ENCODE results near the gene TEX35. TPM values are rescaled to one million over a fixed set of nuclear protein-coding genes. Genes with fewer than 3 reads are reported as not detected.
A peak's percentile ranks its signal among the peaks of the same experiment; 100 is the strongest.

TEX35 gene
- polyA plus RNA-seq, 3 donors = not detected

DNA sequence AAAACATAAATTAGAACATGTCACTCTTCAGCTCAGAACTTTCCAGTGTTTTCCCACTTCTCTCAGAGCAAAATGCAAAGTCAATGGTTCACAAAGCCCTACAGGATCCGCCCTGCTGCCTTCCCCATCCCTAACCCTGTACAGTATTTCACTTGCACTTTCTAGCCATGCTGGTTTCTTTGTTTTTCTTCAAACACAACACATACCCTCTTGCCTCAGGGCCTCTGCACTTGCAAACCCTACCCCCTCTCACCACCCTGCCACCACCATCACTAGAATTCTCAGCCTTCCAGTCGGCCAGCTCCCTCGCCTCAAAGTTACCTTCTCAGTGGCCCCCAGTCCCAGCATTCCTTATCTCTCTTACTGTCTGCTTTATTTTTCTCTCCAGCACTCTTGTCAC lies 17.6 kb downstream of the TEX35 start:
- no peaks in the 10 kb centered on the region for H3K27me3 ChIP-seq (ENCODE audit: control insufficient read depth in 2 of 2, insufficient read depth in 2 of 2, low read length in 2 of 2)
- peaks cover 0 to 1% (median 0%) of the 10 kb centered on the region in 3 donors for H3K27me3 Mint-ChIP-seq (ENCODE audit: low read depth in 3 of 3)
- no peaks in the 10 kb centered on the region for H4K20me1 ChIP-seq (ENCODE audit: insufficient read depth, low read length)
- H3K4me1 Mint-ChIP-seq = peaks cover 8% of the 10 kb centered on the region
- DNase-seq = no peak
- TF ChIP-seq, protein P1, sequence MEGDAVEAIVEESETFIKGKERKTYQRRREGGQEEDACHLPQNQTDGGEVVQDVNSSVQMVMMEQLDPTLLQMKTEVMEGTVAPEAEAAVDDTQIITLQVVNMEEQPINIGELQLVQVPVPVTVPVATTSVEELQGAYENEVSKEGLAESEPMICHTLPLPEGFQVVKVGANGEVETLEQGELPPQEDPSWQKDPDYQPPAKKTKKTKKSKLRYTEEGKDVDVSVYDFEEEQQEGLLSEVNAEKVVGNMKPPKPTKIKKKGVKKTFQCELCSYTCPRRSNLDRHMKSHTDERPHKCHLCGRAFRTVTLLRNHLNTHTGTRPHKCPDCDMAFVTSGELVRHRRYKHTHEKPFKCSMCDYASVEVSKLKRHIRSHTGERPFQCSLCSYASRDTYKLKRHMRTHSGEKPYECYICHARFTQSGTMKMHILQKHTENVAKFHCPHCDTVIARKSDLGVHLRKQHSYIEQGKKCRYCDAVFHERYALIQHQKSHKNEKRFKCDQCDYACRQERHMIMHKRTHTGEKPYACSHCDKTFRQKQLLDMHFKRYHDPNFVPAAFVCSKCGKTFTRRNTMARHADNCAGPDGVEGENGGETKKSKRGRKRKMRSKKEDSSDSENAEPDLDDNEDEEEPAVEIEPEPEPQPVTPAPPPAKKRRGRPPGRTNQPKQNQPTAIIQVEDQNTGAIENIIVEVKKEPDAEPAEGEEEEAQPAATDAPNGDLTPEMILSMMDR (IDR thresholded peaks at IDR 0.05) = no peak
- no peak overlapping the region for H3K4me3 ChIP-seq (replicated peaks in 1 of 3; ENCODE audit: low read depth in 2 of 3, low read length in 3 of 3)
- no peaks in the 10 kb centered on the region for H3K9me3 ChIP-seq (replicated peaks in 1 of 2; ENCODE audit: control insufficient read depth in 1 of 2, insufficient read depth in 1 of 2, low read length in 2 of 2)
- no peak overlapping the region for H3K4me2 ChIP-seq (replicated peaks; ENCODE audit: extremely low read depth, low read length, poor library complexity, severe bottlenecking)
- no peak overlapping the region for H3K27ac Mint-ChIP-seq
- no peak overlapping the region for H3K4me3 Mint-ChIP-seq
- H3K9ac ChIP-seq (ENCODE audit: insufficient read depth, low read length, poor library complexity, severe bottlenecking) = no peak overlapping the region
- no peak overlapping the region for H3K27ac ChIP-seq (ENCODE audit: low read depth in 1 of 2, low read length in 2 of 2)
- peaks cover 0 to 2% (median 0%) of the 10 kb centered on the region in 7 donors for H3K9me3 Mint-ChIP-seq
- H3K4me1 ChIP-seq (ENCODE audit: control insufficient read depth in 1 of 2, insufficient read depth in 2 of 2, low read length in 2 of 2) = peaks cover 0 to 3% of the 10 kb centered on the region in 2 donors
- intact Hi-C loops (cut with micrococcal nuclease) = loop anchor here in 1 of 2 donors (5.0 to 10.0 kb wide), 2 partner anchors 472 to 844 kb away; no protein-coding TSS in a partner anchor
- no peak overlapping the region for H2AFZ ChIP-seq (ENCODE audit: insufficient read depth, low read depth, low read length, poor library complexity, severe bottlenecking)
- H3K36me3 Mint-ChIP-seq = no peaks in the 10 kb centered on the region
- H3K79me2 ChIP-seq (ENCODE audit: insufficient read depth, low read length) = no peaks in the 10 kb centered on the region
- WGBS (ENCODE audit: insufficient coverage) = 100% methylated on average over 1 of the region's 3 CpGs
- H3K36me3 ChIP-seq (replicated peaks in 1 of 2; ENCODE audit: control insufficient read depth in 1 of 2, insufficient read depth in 2 of 2, low read length in 2 of 2) = no peaks in the 10 kb centered on the region

DNA sequence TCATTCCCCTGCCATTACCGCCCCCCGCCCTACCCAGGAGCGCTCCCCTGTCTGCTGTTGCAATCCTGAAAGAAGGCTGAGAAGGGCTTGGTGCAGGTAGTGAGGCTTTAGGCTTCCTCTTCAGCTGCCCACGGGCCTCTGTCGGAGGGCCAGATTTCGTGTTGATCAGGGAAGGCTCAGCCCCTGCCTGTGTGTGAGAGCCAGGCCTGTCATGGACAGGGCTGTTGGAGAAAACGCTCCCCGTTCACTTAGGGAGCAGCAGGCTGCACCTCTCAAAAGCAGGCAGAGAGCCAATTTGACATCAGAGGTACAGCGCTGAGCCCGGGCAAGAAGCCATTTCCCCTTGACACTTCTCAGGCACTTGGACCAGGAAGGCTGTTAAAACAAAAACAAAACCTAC lies 19.0 kb downstream of the TEX35 start:
- DNase-seq = no peak
- WGBS (ENCODE audit: insufficient coverage) = 51% methylated on average over 10 of the region's 10 CpGs
- H3K4me3 Mint-ChIP-seq = peak overlapping the region in 1 of 2 donors; percentile 31
- H3K4me1 Mint-ChIP-seq = peaks cover 8% of the 10 kb centered on the region
- no peaks in the 10 kb centered on the region for H4K20me1 ChIP-seq (ENCODE audit: insufficient read depth, low read length)
- no peak overlapping the region for H3K4me3 ChIP-seq (replicated peaks in 1 of 3; ENCODE audit: low read depth in 2 of 3, low read length in 3 of 3)
- peak overlapping the region; percentile 0 for H3K9ac ChIP-seq (ENCODE audit: insufficient read depth, low read length, poor library complexity, severe bottlenecking)
- peaks cover 0 to 3% of the 10 kb centered on the region in 2 donors for H3K4me1 ChIP-seq (ENCODE audit: control insufficient read depth in 1 of 2, insufficient read depth in 2 of 2, low read length in 2 of 2)
- peaks cover 0 to 1% (median 0%) of the 10 kb centered on the region in 3 donors for H3K27me3 Mint-ChIP-seq (ENCODE audit: low read depth in 3 of 3)
- intact Hi-C loops (cut with micrococcal nuclease) = loop anchor here in 1 of 2 donors (5.0 to 10.0 kb wide), 2 partner anchors 470 to 843 kb away; no protein-coding TSS in a partner anchor
- no peaks in the 10 kb centered on the region for H3K36me3 ChIP-seq (replicated peaks in 1 of 2; ENCODE audit: control insufficient read depth in 1 of 2, insufficient read depth in 2 of 2, low read length in 2 of 2)
- H3K9me3 Mint-ChIP-seq = peaks cover 0 to 2% (median 0%) of the 10 kb centered on the region in 7 donors
- H3K27ac ChIP-seq (ENCODE audit: low read depth in 1 of 2, low read length in 2 of 2) = no peak overlapping the region
- H3K36me3 Mint-ChIP-seq = no peaks in the 10 kb centered on the region
- H3K27ac Mint-ChIP-seq = peak overlapping the region in 1 of 7 donors; percentile 31
- peak overlapping the region; percentile 61 for H2AFZ ChIP-seq (ENCODE audit: insufficient read depth, low read depth, low read length, poor library complexity, severe bottlenecking)
- H3K9me3 ChIP-seq (replicated peaks in 1 of 2; ENCODE audit: control insufficient read depth in 1 of 2, insufficient read depth in 1 of 2, low read length in 2 of 2) = no peaks in the 10 kb centered on the region
- peak overlapping the region; percentile 6 for H3K4me2 ChIP-seq (replicated peaks; ENCODE audit: extremely low read depth, low read length, poor library complexity, severe bottlenecking)
- TF ChIP-seq, protein P1 (IDR thresholded peaks at IDR 0.05) = no peak
- H3K79me2 ChIP-seq (ENCODE audit: insufficient read depth, low read length) = no peaks in the 10 kb centered on the region
- no peaks in the 10 kb centered on the region for H3K27me3 ChIP-seq (ENCODE audit: control insufficient read depth in 2 of 2, insufficient read depth in 2 of 2, low read length in 2 of 2)

Measured in CD14-positive monocyte (primary cell).